Neural progenitor cell (in vitro differentiated cells): ENCODE data around the gene STK25.

ENCODE experiments used
- CTCF ChIP-seq: fragments of 200-600 bp; sonication (generic); IDR thresholded peaks from 2 replicates; pipeline ENCODE4 v1.5.1; 2017; ENCODE audit warnings: antibody characterized with exemption, mild to moderate bottlenecking
- EZH2phosphoT487 ChIP-seq: fragments of 200-600 bp; sonication (generic); IDR thresholded peaks from 2 replicates; pipeline ENCODE4 v1.6.1; 2017; ENCODE audit warnings: antibody characterized with exemption

GRCh38 chr2:241540771-241541561, 32.6 kb upstream of the STK25 start:
- TF ChIP-seq CTCF (no peak), EZH2phosphoT487 (no peak)
